ENCODE results near the gene IGFL4. TPM values are rescaled to one million over a fixed set of nuclear protein-coding genes. Genes with fewer than 3 reads are reported as not detected.

The IGFL4 gene
- total and polyA plus RNA-seq, 2 of the 13 experiments (the other 11 are each of a cell fraction or from before 2014, with no cell fraction given) = 1.2 to 1.4 TPM

DNA sequence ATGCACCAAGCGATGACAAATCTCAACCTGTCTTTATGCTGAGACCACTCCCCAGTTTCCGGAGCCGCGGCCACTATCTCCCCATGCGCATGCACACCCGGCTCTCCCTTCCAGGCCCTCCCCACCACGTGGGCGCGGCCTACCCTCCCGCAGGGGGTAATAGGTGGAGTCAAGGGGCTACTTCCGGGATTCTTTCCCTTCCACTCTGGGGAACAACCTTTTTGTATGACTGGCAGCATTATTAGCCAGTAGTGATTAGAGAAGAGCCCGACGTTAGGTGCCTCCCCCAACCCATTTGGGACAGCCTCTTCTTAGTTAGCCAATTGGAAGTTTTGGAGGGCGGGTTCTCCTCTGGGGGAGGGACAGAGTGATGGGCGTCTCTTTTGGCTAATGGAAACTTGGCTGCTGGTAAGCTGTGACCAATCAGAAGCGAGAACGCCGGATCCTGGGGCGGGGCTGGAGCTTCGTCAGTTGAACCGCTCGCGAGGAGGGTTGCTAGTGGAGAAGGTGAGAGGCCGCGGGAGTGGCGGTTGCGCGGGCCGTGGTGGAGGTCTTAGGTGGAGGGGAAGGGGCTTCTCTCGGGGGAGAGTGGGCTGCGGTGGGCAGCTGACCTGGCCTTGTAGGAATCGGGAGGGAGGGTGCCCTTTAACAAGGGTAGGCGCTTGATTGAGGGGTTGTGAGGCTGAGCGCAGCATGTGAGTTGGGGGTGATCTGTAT lies 45.6 kb downstream of the IGFL4 start, which contains the start of gene CCDC61 (continued):
- no peak for TF ChIP-seq ZNF496 (CRISPR knock-in tag; IDR thresholded peaks at IDR 0.05; ENCODE audit: insufficient replicate concordance)
- no peak for TF ChIP-seq ZBTB1 (CRISPR knock-in tag; IDR thresholded peaks at IDR 0.05; ENCODE audit: borderline replicate concordance)
- TF ChIP-seq AGO2 (optimal IDR thresholded peaks at IDR 0.05; ENCODE audit: low read depth, low read length) = no peak
- no peak for TF ChIP-seq FOXP1 (IDR thresholded peaks at IDR 0.05)
- no peak for TF ChIP-seq FOXP1 (CRISPR knock-in tag; IDR thresholded peaks at IDR 0.05)
- TF ChIP-seq ZNF224 (CRISPR knock-in tag; IDR thresholded peaks at IDR 0.05) = no peak
- no peak for TF ChIP-seq KLF11 (CRISPR knock-in tag; IDR thresholded peaks at IDR 0.05)
- TF ChIP-seq ZNF329 (CRISPR knock-in tag; IDR thresholded peaks at IDR 0.05; ENCODE audit: low read depth) = no peak
- TF ChIP-seq, protein P1, sequence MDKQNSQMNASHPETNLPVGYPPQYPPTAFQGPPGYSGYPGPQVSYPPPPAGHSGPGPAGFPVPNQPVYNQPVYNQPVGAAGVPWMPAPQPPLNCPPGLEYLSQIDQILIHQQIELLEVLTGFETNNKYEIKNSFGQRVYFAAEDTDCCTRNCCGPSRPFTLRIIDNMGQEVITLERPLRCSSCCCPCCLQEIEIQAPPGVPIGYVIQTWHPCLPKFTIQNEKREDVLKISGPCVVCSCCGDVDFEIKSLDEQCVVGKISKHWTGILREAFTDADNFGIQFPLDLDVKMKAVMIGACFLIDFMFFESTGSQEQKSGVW (CRISPR knock-in tag; IDR thresholded peaks at IDR 0.05; ENCODE audit: borderline replicate concordance) = no peak
- TF ChIP-seq CSRNP2 (CRISPR knock-in tag; conservative IDR thresholded peaks at IDR 0.05; ENCODE audit: low read depth) = no peak
- no peak; the same call in 1 of the 2 replicates for TF ChIP-seq ARID3A (IDR thresholded peaks at IDR 0.05; ENCODE audit: low read depth, low read length)
- TF ChIP-seq AFF4 (CRISPR knock-in tag; IDR thresholded peaks at IDR 0.05) = no peak
- 0 out of 2 replicates have a peak, but pooled peaks have one; percentile 26 for TF ChIP-seq PPARG (CRISPR knock-in tag; conservative IDR thresholded peaks at IDR 0.05)
- TF ChIP-seq, protein P2, sequence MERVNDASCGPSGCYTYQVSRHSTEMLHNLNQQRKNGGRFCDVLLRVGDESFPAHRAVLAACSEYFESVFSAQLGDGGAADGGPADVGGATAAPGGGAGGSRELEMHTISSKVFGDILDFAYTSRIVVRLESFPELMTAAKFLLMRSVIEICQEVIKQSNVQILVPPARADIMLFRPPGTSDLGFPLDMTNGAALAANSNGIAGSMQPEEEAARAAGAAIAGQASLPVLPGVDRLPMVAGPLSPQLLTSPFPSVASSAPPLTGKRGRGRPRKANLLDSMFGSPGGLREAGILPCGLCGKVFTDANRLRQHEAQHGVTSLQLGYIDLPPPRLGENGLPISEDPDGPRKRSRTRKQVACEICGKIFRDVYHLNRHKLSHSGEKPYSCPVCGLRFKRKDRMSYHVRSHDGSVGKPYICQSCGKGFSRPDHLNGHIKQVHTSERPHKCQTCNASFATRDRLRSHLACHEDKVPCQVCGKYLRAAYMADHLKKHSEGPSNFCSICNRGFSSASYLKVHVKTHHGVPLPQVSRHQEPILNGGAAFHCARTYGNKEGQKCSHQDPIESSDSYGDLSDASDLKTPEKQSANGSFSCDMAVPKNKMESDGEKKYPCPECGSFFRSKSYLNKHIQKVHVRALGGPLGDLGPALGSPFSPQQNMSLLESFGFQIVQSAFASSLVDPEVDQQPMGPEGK (CRISPR knock-in tag; IDR thresholded peaks at IDR 0.05) = peak; percentile 78
- TF ChIP-seq ATRX (CRISPR knock-in tag; IDR thresholded peaks at IDR 0.05; ENCODE audit: borderline replicate concordance) = no peak
- TF ChIP-seq ZBTB21 (CRISPR knock-in tag; IDR thresholded peaks at IDR 0.05) = no peak
- TF ChIP-seq KDM6A (CRISPR knock-in tag; IDR thresholded peaks at IDR 0.05; ENCODE audit: low read depth) = no peak
